Measurements from ENCODE around the gene CDK14.

CDK14 gene

DNA sequence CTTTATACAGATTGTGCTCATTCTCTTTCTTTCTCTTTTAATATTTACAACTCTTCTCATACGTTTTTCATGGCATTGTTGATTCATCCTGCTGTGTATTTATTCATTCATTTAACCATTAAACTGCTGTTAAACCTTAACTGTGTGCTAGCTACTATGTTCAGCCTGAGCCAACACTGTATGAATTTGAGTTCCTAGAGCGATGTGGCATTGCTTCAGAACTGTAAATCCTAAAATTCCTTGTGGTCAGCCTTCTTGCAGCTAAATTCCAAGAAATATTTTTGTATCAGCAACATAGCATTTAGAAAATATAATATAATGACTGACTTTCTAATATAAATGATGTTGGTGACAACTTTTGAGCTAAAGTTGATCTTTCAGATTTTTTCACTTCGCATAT lies 483.4 kb downstream of the CDK14 start:
- DNase-seq: no peak

DNA sequence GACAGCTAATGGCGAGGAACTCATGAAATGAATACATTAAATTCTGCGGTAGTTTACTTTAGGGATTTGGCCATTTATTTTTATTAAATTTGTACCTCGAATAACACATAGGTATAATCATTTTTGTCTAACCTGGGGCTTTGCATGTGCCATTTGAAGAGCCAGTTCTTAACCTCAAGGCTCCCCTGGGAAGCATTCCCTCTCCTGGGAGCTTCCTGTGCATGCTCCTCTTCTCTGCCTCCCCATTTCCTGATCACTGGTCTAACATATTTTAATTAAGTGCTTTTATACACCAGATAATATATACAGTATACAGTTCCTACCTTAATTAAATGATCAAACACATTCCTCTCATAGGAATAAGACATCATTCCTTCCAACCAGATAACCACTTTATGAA lies 484.2 kb downstream of the CDK14 start:
- DNase-seq: no peak

DNA sequence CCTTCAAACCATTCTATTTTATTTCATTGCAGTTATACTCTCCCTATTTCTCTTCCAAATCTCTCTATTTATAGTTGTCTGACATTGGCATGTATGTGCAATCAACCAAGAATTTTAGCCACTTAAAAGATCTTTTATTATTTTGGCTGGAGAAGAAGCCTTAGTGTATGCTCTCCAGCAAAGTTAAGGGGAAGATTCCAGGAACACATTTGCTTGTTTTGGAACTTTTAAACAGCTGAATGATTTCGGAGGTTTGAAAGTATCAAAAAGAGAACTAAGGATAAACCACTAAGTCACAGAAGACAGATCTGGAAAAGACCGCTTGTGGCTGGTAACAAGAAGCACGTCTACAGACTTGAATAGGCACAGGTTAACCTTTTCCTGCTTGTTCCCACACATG lies 485.9 kb downstream of the CDK14 start:
- DNase-seq: no peak

GRCh38 chr7:91082852-91083495 lies 486.9 kb downstream of the CDK14 start:
- DNase-seq: no peak

GRCh38 chr7:91083855-91084644 lies 487.9 kb downstream of the CDK14 start:
- no peak for DNase-seq

DNA sequence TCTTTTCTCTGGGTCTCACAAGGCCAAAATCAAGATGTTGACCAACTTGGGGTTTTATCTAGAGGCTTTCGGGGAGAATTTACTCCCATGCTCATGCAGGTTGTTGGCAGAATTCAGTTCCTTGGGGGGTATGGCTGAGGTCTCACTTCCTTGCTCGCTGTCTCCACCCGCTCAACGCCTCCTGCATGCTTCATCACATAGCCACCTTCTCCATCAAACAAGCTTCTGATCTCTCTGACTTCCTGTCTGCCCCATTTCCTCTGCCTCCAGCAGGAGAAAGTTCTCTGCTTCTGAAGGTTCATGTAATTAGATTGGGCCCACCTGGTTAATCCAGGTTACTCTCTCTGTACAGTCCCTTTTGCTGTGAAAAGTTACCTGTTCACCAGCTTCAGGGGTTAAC lies 489.1 kb downstream of the CDK14 start:
- no peak for DNase-seq

GRCh38 chr7:91086200-91086599 lies 490.1 kb downstream of the CDK14 start:
- DNase-seq: no peak

DNA sequence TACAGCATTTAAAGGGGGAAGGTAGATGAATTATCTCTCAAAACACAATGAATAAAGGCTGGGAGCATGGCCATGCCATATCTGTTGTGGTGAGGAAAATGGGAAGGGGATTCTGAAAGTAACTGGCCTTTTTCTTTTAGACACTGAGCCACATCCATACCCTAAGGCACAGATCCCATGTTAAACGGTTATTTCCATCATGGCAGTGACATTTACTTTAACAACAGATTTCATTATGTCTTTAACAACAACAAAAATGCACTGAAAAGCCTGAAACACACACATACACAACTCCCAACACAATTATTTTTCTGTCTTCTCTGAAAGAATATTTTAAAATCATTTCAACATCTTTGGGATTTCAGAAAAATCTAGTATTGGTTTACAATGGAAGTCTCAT lies 492.0 kb downstream of the CDK14 start:
- no peak for DNase-seq

GRCh38 chr7:91088691-91089090 lies 492.6 kb downstream of the CDK14 start:
- DNase-seq: no peak

DNA sequence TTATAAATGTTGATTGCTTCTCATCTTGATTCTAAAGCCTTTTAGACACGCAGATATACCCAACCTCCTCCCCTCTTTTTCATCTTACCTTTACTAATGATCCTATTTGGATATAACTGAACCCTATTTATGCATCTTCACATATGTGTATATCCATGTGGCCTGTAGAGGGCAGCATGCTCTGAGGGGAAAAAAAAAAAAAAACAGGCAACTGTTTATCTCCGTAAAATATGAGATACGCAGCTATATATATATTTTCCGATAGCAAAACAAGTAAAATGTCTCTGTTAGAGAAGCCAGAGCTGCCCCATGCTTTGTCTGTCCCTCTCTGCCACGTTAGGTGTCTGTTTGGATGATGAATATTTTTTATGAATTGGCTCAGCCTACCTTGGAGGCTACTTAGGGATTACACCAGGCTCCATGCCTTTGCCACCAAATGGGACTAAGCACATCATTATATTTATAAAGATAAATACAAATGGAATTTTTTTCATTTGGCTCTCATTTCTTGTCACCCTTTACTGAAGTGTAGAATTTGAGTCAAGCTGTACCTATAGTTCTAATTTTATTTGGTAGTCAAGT lies 493.4 kb downstream of the CDK14 start:
- peak; percentile 3 for DNase-seq

DNA sequence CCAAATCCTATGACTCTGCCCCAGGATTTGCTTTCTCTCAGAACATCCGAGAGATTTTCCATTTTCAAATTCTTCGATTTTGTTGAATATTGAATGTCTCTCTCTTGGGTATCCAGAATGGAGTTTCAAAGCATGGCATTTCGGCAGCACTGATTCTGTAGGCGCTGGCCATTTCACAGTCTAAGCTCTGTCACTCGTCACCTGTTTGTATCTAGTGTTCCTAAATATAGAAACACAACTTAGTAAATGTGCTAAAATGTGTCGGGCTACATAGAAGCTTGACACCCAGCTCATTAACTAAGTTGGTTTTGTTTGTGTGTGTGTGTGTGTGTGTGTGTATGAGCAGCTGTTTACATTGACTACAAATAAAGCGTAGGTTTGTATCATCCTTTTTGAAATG lies 494.6 kb downstream of the CDK14 start:
- DNase-seq: no peak

GRCh38 chr7:91091631-91092030 lies 495.5 kb downstream of the CDK14 start:
- DNase-seq: no peak

DNA sequence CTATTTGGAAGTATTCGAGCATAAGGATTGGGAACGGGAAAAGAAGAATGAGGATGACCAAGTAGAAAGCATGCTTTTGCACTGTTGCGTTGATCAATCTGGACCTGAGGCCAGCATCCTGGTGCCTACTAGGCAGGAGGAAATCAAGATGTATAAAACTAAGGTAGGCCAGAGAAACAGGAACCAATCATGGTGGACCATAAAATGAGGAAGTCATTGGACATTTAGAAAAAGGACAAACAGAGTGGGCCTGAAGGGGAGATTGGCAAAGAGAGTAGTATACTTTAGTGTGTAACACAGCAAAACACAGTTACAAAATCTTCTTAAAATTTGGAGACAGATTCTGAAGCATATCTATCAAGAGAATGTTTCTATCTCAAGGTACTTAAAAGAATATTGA lies 497.1 kb downstream of the CDK14 start:
- DNase-seq: no peak

DNA sequence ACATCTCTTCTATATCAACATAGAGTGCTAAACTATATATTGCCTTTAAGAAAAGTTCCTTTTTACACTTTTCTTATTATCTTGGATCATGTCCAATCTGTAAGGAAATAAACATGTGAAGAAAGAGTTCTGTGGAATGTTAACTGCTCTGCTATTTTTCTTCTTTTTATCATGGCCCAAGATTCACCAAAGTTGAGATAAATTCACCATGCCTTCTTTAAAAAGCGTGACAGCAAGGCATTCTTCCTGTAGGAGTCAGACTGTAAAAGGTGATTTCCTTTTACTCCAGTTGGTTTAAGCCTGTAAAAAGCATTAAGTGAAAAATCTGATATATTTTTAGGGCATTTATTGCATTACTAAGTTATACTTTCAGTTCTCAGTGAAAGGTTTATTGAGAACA lies 502.4 kb downstream of the CDK14 start:
- no peak for DNase-seq

GRCh38 chr7:91103363-91103762 lies 507.2 kb downstream of the CDK14 start:
- no peak for DNase-seq

DNA sequence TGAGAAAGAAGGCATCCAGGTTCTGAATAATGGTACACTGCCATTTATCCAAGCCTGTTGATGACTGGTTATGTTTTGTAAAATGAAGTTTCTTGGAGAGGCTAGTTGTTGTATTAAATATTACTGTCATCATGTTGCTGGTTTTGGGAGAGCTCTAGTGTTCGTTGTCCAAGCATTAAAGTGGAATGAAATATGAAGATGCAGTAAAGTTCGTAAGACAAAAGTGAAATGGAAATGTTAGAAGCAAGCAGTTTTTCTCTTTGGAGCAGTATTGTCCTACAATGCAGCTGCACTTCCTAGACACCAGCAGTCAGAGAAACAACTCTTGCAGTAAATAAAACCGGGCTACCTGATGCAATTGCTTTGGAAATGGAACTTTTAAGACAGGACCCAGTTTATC lies 511.3 kb downstream of the CDK14 start:
- no peak for DNase-seq

DNA sequence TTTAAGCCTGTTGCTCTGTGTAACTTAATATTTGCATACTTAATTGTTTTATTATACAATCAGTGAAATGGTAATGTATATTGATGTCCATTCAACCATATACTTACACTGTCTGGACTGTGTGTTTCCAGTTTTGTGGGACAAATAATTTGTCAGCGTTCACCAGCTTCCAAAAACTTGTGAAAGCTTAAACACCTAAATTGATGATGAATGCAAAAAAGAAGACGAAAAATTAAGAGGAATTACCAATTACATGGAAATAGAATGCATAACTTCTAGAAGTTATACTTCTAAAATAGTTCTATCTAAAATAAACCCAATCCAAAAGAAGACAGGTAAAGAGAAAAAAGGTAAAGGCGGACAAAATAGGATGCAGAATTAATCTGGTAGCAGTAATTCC lies 513.1 kb downstream of the CDK14 start:
- no peak for DNase-seq

DNA sequence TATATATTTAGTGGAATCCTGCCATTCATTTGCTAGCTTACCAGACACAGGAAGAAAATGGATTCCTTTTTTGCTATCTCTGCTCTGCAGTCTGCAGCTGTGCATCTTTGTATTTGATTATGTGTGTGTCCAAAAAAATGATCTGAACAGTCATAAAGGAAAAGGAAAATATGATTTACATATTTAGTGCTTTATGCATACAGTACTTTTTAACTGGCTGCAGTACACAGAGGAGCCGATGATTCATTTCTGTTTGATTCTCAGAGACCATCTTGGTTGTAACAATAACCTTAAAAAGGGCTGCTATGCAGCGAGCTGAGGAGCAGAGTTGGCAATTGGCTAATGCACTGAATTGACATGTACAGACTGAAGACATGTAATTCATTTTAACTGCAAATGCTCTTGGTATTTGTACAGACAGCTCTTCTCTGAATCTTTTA lies 516.8 kb downstream of the CDK14 start:
- no peak for DNase-seq

DNA sequence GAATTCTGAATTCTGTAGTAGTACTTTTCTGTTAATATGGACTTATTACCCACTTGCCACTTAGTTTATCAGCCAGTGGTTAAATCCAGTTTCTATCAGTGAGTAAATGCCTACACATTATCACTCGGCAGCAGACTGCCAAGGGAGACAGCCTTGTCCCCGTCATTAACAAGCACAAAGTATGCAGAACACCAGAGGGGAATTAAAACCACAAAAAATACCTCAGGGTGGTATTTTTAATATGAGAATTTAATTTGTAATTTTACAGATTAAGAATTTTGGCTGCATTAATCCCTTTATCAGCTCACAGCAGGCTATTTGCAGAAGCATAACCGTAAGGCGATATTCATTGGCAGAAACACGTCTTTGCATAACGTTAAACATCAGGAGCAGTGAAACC lies 518.1 kb downstream of the CDK14 start:
- DNase-seq: no peak

GRCh38 chr7:91126762-91127161 lies 530.6 kb downstream of the CDK14 start:
- no peak for DNase-seq

- DNase-seq: no peak
Measured at GRCh38 chr7:91127325-91127724, 531.2 kb downstream of the CDK14 start.

DNA sequence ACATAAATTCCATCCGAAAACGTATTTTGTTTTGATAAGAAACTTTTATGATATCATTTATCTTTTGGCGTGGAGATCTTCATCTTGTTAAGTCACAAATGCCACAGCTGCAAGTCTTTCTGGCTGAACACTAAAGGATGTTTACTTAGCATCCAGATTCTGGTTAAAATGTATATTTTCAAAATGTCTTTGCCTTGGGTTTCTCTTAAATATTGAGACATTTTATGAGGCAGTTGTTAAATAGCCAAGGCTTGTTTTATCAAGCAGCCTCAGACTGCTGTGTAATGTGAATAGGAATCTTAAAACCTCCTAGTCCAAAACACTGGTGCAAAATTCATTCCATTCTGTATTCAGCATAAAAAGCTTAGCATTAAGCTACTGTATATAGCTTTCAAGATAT lies 531.8 kb downstream of the CDK14 start:
- DNase-seq: no peak

DNA sequence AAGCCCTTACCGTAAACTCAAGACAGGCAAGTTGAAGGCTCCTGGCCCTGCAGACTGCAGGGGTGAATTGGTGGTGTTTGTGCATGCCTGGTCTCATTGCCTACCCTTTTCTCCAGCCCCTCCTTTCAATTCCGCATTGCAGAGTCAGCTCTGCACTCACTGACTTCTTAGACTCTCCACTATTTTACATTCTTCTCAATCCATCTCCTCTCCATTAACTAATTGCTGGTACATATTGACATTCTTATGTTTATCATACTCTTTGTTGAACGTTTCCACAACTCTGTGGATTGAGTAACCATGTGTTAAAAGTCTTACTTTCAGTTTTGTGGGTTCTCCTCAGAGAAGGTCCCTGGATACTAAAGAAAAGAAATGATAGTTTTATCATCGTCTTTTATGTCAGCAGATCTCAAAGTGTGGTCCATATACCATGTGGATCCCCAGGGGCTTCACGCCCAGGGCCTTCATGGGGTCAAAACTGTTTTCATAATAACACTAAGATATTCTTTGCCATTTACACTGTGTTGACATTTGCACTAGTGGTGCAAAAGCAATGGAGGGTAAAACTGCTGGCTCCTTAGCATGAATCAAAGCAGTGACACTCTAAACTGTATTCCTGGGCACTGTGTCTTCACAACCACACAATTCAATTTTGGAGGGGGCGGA lies 532.7 kb downstream of the CDK14 start:
- no peak for DNase-seq

GRCh38 chr7:91135300-91135699 lies 539.2 kb downstream of the CDK14 start:
- no peak for DNase-seq

Data from activated CD4-positive, alpha-beta T cell treated with anti-CD3 and anti-CD28 coated beads, Interleukin-2, Interleukin-6, amounts not matched to agents 100 ng/mL and 50 ng/mL, durations not matched to agents 16 hours and 8 hours (primary cell).